NCI-H2171 (cell line): Measurements from ENCODE around the gene PRKCB.

Experiments used
- DNase-seq: peaks from one replicate; lab custom pipeline; 2025; lab: John Stamatoyannopoulos, UW

The PRKCB gene

DNA sequence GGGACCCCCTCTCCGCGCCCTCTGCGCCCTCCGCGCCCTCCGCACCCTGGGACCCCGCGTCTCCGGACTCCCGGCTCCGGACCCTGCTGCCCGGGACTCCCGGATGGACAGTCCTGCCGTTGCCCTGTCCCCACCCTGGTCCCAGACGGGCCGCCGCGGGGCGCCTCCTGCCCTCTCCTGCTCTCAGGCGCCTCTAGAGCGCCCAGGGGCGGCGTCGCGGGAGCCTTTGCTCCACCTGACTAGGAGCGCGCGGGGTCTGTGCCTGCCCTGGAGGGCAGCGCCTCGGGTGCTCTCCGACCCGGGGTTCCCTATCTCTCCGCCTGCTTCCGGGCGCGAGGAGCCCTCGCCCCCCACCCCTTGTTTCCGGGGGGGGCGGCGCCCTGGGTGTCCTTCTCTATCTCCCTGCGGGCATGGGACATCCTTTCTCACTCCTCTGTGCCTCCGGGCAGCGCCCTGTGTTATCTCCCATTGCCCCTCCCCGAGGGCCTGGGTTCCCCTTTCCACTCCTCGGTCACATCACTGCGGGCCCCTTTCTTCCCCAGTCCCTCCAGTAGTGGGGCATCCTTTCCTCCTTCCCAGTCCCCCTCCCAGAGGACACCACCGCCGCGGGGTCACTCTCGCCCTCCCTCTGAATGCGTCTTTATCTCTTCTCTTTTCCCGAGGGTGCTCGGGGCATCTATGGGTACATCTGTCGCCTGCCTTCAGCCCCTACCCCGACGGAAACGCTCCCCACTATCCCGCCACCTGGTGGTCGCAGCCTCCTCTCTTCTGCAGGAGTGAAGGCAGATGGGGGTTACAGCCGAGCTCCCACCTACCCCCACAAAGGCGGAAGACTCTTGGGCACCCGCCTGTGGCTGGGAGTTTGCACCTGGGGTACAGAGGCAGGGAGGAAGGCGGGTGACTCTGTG, 875 bp downstream of the PRKCB start:
- no peak for DNase-seq

DNA sequence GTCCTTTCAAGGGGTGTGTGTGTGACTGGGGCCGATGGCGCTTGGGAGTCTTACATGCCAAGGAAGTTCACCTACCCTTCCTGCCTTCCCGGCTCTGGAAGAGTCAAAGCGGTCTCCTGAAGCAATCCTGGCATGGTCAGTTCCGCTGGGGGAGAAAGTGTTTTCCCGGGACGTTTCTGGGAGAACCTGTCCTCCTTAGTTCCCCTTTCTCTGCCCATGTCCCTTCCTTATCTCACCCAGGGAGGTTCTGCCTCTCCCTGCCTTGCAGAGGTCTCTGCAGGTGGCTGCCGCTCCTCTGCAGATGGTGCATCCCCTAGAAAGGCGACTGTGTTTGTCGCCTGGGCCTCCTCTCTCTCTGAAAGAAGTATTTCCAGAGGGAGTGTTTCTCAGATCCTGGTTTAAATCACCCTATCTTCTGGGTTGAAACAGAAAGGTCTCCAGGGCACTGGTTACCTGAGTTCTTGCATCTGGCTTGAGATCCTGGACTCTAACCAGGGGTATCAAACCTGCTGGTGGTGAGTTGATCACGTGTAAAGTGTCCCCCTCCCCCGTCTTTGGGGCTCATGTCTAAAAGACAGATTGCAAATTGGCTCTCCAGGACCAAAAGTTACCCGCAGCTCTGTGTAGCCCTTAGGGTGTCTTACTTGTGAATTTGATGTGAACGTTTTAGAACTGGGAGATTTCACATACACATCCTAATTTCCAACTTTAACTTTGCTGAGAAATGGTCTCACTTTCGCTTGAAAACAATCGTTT, 1.9 kb downstream of the PRKCB start:
- DNase-seq: no peak

DNA sequence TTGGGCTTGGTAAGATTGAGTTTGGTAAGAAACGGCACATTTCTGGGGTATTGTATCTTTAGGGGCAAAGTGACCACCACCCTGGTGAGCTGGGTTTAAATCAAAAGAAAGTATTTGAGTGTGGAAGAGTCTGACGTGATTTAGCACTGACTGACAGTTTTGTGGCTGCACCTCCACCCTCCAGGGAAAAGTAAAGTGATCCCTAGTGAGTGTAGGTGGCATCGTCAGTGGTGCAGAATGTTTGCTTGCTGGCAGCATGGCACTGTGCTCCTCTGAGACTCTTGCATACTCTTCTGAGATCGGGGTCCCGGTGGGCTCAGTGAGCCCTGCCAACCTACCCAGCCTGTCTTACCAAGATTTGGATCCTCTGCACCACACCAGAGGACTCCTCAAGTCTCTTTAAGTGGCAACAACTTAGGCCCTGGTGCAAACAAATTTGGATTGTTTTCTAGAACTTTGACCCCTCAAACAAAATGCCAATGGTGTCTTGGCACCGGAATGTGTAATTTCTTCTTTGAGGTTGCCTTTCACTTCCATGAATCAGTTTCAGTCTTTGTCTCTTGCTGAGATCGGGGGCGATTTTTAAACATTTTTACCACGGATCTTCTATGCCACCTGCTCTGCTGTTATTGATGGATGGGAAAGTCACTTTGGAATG, 2.8 kb downstream of the PRKCB start:
- no peak for DNase-seq

DNA sequence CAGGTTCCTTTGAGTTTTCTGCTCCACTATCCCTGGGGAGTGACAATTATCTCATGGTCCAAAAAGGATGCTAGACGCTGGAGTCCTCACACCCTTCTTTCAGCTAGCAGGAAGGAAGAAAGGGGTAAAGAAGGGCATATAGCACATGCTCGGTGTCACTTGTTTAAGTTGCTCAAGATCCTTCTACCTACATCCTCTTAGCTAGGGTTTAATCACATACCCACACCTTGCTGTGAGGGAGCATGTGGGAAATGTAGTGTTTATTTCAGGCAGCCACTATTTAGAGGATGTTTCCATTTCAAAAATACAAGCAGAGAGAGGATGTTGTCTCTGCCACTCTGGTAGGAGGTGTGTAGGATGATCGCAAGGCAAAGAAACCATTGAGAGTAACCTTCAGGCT, 4.5 kb downstream of the PRKCB start:
- DNase-seq: no peak

DNA sequence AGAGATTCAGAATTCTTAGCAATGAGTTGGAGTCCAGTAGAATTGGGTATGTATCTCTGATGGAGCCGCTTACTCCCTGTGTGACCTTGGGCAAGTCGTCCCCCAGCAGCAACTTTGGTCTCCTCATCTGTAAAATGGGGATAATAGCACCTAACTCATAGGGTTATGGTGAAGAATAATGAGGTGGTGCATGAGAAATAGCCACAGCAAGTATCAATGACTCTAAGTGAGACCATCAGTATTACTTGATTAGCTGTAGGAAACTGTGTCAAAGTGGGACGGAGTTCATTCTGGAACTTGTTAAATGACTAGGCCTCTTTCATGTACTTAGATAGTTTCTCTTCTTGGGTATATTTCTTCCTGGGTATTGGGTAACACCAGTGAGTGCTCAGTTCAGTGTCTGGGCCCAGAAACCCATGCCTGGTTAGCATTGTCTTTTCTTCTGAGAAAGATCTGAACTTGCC, 6.4 kb downstream of the PRKCB start:
- no peak for DNase-seq

DNA sequence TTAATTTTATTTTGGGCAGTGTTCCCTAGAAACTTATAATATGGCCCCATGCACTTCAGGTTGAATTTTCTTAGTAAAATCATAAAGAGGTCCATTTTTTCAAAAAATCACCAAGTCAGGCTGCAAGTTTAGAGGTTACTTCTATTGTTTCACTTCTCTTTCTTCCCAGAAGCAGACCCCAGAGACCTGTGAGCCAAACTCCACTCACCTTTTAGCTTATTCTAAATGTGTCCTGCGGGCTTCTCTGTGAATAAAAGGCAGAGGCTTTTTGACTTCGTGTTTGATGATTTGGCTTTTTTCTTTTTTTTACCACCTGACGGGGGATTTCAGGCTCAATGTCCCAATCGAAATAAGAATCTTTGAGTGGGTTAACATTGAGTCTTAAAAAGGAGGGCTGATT, 7.4 kb downstream of the PRKCB start:
- DNase-seq: no peak

DNA sequence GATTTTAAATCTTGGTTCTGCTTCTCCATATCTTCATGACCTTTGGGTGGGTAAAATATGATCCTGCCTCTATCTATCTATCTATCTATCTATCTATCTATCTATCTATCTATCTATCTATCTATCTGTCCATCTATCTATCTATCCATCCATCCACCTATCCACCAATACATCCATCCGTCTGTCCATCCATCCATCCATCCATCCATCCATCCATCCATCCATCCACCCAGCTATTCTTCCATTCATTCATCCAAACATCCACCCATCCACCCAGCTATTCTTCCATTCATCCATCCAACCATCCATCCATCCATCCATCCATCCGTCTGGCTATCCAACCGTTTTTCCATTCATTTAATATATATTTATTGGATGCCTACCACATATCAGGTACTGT, 11.5 kb downstream of the PRKCB start:
- DNase-seq: no peak

DNA sequence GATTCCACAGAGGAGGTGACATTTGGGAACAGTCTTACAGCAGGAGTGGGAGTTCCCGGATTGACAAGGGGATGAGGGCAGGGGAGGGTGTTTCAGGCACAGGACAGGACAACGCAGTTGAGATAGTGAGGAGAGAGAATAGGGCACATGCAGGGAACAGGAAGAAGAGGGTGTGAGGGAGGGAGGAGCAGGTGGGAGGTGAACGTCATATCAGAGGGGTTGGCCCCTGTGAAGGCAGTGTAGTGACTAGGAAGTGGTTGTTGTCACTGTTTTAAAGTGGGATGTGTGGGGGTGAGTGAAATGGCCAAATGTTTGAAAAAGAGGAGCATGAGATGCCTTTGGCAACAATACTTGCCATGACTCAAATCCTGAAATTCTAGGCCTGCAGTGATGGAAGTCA, 12.2 kb downstream of the PRKCB start:
- DNase-seq: no peak

DNA sequence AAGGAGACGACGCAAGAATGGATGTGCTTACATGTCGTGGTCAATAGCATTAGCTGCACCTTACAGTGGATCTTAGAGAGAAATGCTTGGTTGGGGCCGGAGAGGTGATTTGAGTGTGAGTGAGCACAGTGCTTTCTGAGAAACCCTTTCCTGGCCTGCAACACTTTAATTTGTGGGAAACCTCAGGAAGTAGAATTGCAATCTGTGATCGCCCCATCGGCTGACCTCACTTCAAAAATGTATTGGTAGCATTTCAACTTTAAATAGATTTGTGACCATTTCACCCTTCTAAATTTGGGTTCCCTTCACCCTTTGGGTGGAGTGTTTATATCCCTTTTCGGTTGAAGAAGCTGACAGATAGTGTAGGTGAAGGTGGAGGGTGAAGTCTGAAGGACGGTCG, 13.2 kb downstream of the PRKCB start:
- DNase-seq: no peak

DNA sequence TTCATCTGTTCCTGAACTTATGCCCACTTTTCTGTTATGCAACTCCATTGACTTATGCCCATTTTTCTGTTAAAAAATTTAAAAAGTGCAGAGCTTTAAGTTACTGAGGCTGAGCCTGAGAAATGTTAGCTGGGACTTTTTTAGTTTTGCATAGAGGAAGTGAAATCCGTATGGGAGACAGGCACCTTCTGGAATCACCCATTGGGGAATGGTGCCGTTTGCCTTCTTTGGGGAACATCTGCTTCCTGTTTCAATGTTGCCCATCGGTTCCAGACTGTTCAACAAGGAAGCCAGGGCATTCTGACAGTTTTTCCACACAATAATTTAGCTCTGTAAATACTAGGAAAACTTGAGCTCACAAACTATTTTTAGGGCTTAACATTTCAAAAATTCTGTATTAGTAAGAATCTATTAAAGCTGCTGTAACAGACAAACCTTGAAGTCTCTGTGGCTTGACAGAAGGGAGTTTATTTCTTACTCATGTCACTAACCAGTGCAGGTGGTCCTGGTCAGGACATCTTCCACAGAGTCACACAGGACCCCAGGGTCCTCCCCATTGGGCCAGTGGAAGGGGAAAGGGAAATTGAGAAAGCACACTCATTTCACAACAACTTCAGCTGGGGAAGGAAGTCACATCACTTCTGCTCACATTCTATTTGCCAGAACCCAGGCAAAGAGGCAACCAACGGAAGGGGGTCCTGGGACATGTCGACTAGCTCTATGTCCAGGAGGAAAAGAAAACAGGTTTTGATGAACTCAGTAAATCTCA, 17.2 kb downstream of the PRKCB start:
- no peak for DNase-seq

DNA sequence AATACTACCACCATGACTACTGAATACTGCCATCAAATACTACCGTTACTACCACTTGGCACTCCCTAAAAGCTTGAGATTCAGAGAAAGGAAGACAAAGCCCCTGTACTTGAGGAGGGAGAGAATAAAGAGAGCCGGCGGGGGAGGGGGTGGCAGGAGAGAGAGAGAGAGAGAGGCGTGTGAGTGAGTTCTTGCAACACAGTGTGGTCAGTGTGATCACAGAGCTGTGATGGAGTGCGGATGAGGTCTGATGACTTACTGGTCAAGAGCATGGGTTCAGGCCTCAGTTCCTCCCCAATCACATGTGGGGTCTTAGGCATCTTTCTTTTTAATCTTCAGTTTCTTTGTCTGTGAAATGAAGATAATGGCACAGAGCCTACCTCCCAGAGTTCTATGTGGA, 19.2 kb downstream of the PRKCB start:
- DNase-seq: no peak

DNA sequence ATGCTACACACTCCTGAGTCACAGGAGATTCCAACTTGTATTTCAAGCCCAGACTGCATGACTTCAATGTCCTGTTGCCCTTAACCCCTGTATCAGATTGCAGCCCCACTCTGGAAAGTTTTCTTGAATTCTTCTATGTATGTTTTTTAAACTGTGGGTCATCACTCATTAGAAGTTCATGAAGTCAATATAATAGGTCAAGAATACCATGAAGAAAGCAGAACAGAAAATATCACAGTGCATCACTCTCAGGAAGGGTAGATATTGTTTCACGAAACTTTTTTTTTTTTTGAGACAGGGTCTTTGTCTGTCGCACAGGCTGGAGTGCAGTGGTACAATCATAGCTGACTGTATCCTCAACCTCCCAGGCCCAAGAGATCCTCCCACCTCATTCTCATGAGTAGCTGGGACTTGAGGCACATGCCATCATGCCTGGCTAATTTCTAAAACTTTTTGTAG, 20.5 kb downstream of the PRKCB start:
- no peak for DNase-seq

DNA sequence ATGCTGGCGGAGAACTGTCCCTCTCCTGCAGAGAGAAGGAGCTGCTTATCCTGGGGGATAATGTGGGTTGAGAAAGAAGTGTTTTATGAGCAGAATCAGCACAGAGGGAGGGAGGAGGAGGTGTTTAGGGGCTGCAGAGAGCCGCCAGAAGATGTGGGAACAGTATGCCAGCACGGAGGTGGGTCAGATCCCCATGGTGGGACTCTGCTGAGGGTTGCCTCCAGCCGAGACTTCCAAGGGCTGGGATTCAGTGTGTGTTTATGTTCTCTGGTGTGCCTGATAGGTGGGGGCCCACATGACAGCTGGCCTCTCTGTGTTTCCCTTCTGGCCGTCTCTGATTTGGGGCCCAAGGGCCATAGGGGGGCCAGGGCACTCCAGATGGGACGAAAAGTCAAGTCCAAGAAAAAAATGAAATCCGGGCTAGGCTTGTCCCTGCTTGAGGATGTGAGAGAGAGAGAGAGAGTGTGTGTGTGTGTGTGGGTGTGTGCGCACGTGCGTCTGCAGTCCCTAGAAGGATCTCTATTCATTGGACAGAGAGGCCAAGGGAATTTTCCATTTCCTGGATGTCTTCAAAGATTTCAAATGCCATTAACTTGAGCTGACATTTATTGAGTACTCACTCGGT, 21.6 kb downstream of the PRKCB start:
- no peak for DNase-seq

DNA sequence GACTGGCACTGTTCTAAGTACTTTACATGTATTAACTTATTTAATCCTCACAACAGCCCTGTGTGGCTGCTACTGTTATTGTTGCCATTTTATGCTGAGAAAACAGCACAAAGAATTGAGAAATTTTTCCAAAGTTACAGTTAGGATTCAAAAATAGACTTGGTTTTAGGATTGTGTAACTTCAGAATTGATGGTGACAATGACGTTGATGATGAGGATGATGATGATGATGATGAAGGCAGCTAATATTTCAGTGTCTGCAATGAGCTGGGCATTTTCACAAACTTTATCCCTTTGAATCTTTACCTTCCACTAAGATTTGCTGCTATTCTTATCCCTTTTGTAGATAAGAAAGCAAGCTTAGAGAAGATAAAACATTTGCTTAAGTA, 22.1 kb downstream of the PRKCB start:
- no peak for DNase-seq

DNA sequence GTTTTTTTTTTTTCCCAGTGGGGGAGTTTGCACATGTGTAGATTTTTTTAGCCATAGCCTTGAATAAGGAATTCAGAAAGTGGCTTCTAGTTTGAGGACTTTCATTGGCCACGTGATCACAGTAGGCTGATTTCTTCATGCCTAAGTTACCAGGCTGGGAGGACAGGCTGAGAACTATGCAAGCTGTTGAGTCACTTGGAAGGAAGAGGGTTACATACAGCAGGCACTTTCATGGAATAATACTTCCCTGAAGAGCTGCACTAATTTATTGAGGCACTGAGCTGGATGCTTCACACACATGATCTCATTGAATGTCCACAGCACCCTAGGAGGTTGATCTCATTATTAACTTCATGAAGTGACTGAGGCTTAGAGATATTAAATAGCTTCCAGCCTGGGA, 22.8 kb downstream of the PRKCB start:
- DNase-seq: no peak

DNA sequence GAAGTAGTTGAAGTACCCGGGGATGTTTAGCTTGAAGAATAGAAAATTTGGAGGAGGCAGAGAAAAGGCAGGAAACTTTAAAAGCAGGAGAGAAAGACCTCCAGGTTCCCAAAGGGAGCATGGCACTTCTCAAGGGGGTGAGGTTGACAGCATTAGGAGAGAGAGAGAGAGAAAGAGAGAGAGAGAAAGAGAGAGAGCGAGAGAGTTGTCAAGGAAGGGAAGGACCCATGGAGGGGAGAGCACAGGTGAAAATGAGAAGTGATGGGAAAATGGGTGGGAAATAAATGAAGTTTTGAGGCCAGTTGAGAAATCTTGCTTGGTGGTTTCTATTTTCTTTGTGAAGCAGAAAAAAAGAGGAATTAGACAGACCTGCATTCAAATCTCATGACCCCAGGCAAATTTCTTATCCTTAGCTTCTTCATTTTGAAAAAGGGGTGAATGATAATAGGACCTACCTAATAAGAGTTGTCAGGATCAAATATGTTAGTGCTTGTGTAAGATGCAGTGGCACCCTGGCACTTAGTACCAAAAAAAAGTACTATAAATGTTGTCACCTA, 24.0 kb downstream of the PRKCB start:
- DNase-seq: no peak

DNA sequence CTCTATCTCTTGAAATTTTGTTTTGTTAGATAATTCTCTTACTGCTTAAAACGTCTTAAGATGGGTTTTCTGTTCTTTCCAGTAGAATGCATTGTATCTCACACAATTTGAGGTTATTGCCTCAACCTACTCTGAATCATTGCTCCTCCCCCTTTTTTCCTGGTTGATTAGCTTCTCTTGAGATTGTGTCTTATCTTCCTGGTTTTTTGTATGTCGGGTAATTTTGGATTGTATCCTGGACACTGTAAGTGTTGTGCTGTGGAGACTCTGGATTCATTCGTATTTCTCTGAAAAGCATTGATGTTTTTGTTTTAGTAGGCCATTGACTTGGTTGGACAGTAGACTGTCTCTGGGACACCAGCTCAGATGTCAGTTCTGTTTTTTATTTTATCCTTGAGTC, 26.1 kb downstream of the PRKCB start:
- DNase-seq: no peak

DNA sequence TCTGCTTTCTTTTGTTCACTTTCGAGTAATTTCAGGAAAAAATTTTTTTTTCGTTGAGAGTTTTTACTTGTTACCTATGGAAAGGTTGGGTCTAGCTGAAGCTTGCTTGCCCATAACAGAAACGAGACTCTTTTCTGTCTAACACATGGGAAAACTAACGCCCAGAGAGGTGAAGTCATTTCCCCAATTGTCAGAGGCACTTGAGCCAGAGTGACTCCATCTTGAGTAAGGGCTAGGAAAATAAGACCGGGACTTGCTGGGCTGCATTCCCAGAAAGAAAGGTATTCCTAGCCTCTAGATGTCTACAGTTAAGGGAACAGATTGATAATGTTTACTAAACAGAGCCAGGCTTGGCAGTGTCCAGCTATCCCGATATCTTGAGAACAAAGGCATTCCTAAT, 26.8 kb downstream of the PRKCB start:
- no peak for DNase-seq

DNA sequence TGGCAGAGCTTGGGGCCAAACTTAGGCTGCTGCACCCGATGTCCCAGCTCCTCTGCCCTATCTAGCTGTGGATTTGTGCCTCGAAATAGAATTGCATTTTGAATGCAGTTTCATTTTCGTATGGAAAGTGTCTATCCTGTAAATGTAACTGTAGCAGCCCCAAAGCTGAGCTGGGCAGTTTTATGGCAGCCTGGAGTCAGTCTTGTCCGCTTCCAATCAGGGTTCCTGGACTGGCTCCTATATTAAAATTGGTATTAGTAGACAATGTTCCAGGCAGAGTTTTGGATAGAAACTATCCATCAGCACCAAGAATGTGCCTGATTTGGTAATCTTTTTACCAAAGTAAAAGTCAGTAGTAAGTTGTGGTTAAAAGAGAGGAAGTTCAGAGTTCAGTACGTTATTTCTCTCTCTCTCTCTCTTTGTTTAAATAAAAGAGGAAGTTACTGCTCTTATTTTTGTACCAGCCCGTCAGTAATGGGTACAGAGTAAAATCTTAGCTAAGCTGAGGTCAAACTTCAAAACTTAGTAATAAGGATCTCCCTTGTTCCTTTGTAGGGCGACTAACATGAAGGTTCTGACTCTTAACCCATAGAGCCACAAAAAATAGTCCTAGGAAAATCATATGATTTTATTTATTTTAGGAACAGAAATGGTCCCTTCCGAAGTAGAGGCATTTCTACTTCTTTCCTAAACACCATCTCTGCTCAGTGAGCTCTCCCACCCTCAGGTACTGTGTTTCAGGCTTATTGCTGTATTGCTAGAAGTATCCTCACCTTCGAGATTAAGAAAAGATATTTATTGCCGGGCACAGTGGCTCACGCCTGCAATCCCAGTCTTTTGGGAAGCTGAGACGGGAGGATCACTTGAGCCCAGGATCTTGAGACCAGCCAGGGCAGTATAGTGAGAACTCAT, 28.0 kb downstream of the PRKCB start:
- DNase-seq: no peak

DNA sequence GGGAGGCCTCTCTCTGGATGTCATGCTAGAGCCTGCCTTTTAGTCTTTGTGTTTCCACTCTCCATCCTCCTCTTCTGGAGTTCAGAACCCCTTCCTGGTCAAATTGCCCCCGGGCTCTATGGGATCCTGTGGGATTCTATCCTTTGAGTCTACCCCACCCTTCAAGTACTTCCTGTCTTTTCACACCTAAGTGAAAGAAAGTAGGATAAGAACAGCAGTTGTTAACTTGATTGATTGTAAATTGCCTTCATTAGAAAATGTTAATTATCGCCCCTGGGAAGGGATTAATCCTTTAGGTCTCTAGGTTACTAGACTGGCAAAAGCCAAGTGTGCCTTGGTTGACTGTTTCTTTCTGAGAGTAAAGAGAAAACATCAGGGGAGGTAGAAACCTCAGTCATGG, 30.1 kb downstream of the PRKCB start:
- no peak for DNase-seq
